K562 (cell line): ENCODE measurements around the gene CCNL1. TPM values are rescaled to one million over a fixed set of nuclear protein-coding genes. Genes with fewer than 3 reads are reported as not detected.
A peak's percentile ranks its signal among the peaks of the same experiment; 100 is the strongest.

Experiments used
- BRF1 ChIP-seq: IDR thresholded peaks from 3 replicates; pipeline ENCODE4 v1.6.1; 2011; ENCODE audit warnings: borderline replicate concordance, mild to moderate bottlenecking; ENCODE audit not compliant: insufficient read length; ENCODE audit errors: extremely low read depth
- CREB3L1 ChIP-seq: fragments of 450-650 bp; IDR thresholded peaks from 2 replicates; pipeline ENCODE4 v1.6.1; 2014; ENCODE audit warnings: low read depth, mild to moderate bottlenecking, moderate library complexity, borderline replicate concordance
- CREBBP ChIP-seq: IDR thresholded peaks from one replicate; pipeline ENCODE4 v1.6.1; 2012; ENCODE audit warnings: low read depth, mild to moderate bottlenecking, control low read depth, inconsistent platforms, low read length
- E2F3 ChIP-seq: fragments of 250-450 bp; sonication (Bioruptor Pico); IDR thresholded peaks from 2 replicates; pipeline ENCODE4 v1.4.0; 2020; ENCODE audit warnings: mild to moderate bottlenecking
- HMG20B ChIP-seq: fragments of 250-450 bp; sonication (Bioruptor Pico); IDR thresholded peaks from 2 replicates; pipeline ENCODE4 v1.5.0; 2021; ENCODE audit warnings: mild to moderate bottlenecking
- MEIS2 ChIP-seq: fragments of 450-650 bp; IDR thresholded peaks from 2 replicates; pipeline ENCODE4 v1.6.1; 2014; ENCODE audit warnings: mild to moderate bottlenecking; ENCODE audit not compliant: partially characterized antibody
- NBN ChIP-seq: fragments of 450-650 bp; IDR thresholded peaks from 2 replicates; pipeline ENCODE4 v1.6.1; 2016; ENCODE audit warnings: low read depth, mild to moderate bottlenecking
- NR2C2 ChIP-seq, 2 experiments: fragments of 200-800 bp in 1 of 2; sonication (Bioruptor generic) in 1 of 2; sonication (generic) in 1 of 2; formaldehyde crosslinking in 1 of 2; IDR thresholded peaks; 2 replicates each; pipeline versions ENCODE4 v1.6.1 to v1.8.0; 2016 to 2022; ENCODE audit warnings: mild to moderate bottlenecking in 1 of 2, missing compliant biosample characterization in 1 of 2, missing genetic modification characterization in 1 of 2, missing genetic modification reagents in 1 of 2
- SP1 ChIP-seq: sonication (generic); formaldehyde crosslinking; IDR thresholded peaks from 2 replicates; pipeline ENCODE4 v1.8.1; 2022; ENCODE audit warnings: mild to moderate bottlenecking, missing genetic modification reagents
- SRSF3 ChIP-seq: fragments of 200-400 bp; formaldehyde crosslinking; IDR thresholded peaks from 2 replicates; pipeline ENCODE4 v1.6.1; 2016; ENCODE audit warnings: mild to moderate bottlenecking, low read length, moderate library complexity; ENCODE audit not compliant: insufficient read depth
- ZBTB33 ChIP-seq: sonication (generic); formaldehyde crosslinking; IDR thresholded peaks from 2 replicates; pipeline ENCODE4 v1.8.1; 2023; ENCODE audit warnings: mild to moderate bottlenecking, missing genetic modification reagents
- ZBTB7A ChIP-seq: IDR thresholded peaks from 2 replicates; pipeline ENCODE4 v1.6.1; 2011; ENCODE audit warnings: low read depth, mild to moderate bottlenecking, low read length, moderate library complexity, borderline replicate concordance; ENCODE audit not compliant: control insufficient read depth
- ZC3H4 ChIP-seq: sonication (generic); formaldehyde crosslinking; IDR thresholded peaks from 2 replicates; pipeline ENCODE4 v1.9.0; 2021; ENCODE audit warnings: missing genetic modification reagents, borderline replicate concordance
- ZNF318 ChIP-seq, 2 experiments: fragments of 450-650 bp; IDR thresholded peaks; 2 replicates each; pipeline ENCODE4 v1.6.1; 2016; ENCODE audit warnings: mild to moderate bottlenecking in 2 of 2, borderline replicate concordance in 1 of 2, low read depth in 1 of 2, moderate library complexity in 1 of 2
- ZNF778 ChIP-seq: fragments of 450-650 bp; formaldehyde crosslinking; IDR thresholded peaks from 2 replicates; pipeline ENCODE4 v1.4.0; 2020; ENCODE audit warnings: mild to moderate bottlenecking, moderate library complexity
- polyA plus RNA-seq, 8 experiments: library from polyadenylated mRNA; depleted of rRNA in 4 of 8; stranded (reverse) in 5 of 8; unstranded in 3 of 8; fragments of >200 nt; fragmentation: Nextera tagmentation in 2 of 8; fragmentation: Illumina TruSeq in 1 of 8; extraction: Ambion mirVana in 2 of 8; extraction: Trizol in 1 of 8; gene quantifications; 2 replicates each; pipeline versions ENCODE4 v1.2.1 to v1.2.3, GENCODE V29; 2011 to 2014; ENCODE audit warnings: inconsistent platforms in 1 of 8, missing spikeins in 1 of 8
- total RNA-seq, 7 experiments: library from RNA; depleted of rRNA in 6 of 7; stranded (reverse); fragments of >200 nt in 6 of 7; fragmentation: Illumina TruSeq in 2 of 7; extraction: Trizol in 2 of 7; gene quantifications; 2 replicates each; pipeline versions ENCODE4 v1.2.1 to v1.2.3, GENCODE V29; 2011 to 2021; ENCODE audit warnings: low replicate concordance in 1 of 7

Gene CCNL1
- total and polyA plus RNA-seq, 9 of the 15 experiments (the other 6 are each of a cell fraction or from before 2014, with no cell fraction given): 16.1 to 186 (median 132) TPM

- TF ChIP-seq CREBBP (no peak), SP1 (CRISPR knock-in tag) (0 out of 2 replicates have a peak, but pooled peaks have one; percentile 18), ZNF318 (IDR thresholded peaks at IDR 0.05; ENCODE audit: borderline replicate concordance in 1 of 2, low read depth in 1 of 2) (no peak), NBN (no peak), MEIS2 (no peak), ZBTB33 (CRISPR knock-in tag) (no peak), SRSF3 (no peak), ZC3H4 (CRISPR knock-in tag) (no peak), E2F3 (CRISPR knock-in tag) (no peak), HMG20B (CRISPR knock-in tag) (no peak), ZNF778 (CRISPR knock-in tag) (no peak), CREB3L1 (no peak), BRF1 (no peak), NR2C2 (CRISPR knock-in tag; IDR thresholded peaks at IDR 0.05) (no peak), NR2C2 (tag; IDR thresholded peaks at IDR 0.05) (peak; percentile 61), ZBTB7A (peak; percentile 95)
These were observed 29.3 kb downstream of the CCNL1 start (continued) for GRCh38 chr3:157130467-157131251.
